Loucy (cell line): Measurements from ENCODE around the gene ATAT1.

Experiments used
- H2AFZ ChIP-seq: fragments of 200-600 bp; sonication (generic); 2 replicates; pipeline ENCODE4 v1.6.0; 2016; ENCODE audit warnings: antibody characterized with exemption, mild to moderate bottlenecking, low read length, moderate library complexity
- H3F3A ChIP-seq: fragments of 200-600 bp; 2 replicates; pipeline ENCODE4 v1.6.0; 2016; ENCODE audit warnings: antibody characterized with exemption, low read depth, mild to moderate bottlenecking
- H3K27me3 ChIP-seq: fragments of 200-600 bp; sonication (generic); 2 replicates; pipeline ENCODE4 v1.6.1; 2014; ENCODE audit warnings: low read length, mild to moderate bottlenecking; ENCODE audit not compliant: insufficient read depth, poor library complexity, severe bottlenecking
- H3K36me3 ChIP-seq: fragments of 200-600 bp; sonication (generic); 2 replicates; pipeline ENCODE4 v1.6.1; 2016; ENCODE audit warnings: low read length; ENCODE audit not compliant: insufficient read depth
- H3K4me1 ChIP-seq: fragments of 200-600 bp; sonication (generic); 2 replicates; pipeline ENCODE4 v1.5.1; 2014; ENCODE audit warnings: low read length, mild to moderate bottlenecking; ENCODE audit not compliant: insufficient read depth, poor library complexity, severe bottlenecking
- H3K4me2 ChIP-seq: fragments of 200-600 bp; sonication (generic); 2 replicates; pipeline ENCODE4 v1.6.0; 2014; ENCODE audit warnings: antibody characterized with exemption, low read length, low read depth, mild to moderate bottlenecking; ENCODE audit not compliant: poor library complexity, severe bottlenecking
- H3K4me3 ChIP-seq: fragments of 200-600 bp; sonication (generic); 2 replicates; pipeline ENCODE4 v1.5.1; 2014; ENCODE audit warnings: low read length, mild to moderate bottlenecking, mixed read lengths; ENCODE audit not compliant: poor library complexity, severe bottlenecking
- H3K79me2 ChIP-seq: fragments of 200-600 bp; sonication (generic); 2 replicates; pipeline ENCODE4 v1.6.1; 2014; ENCODE audit warnings: low read length; ENCODE audit not compliant: insufficient read depth
- H3K9ac ChIP-seq: fragments of 200-600 bp; sonication (generic); 2 replicates; pipeline ENCODE4 v1.6.0; 2014; ENCODE audit warnings: mild to moderate bottlenecking, low read depth, low read length, moderate library complexity; ENCODE audit not compliant: poor library complexity, severe bottlenecking
- H3K9me2 ChIP-seq: fragments of 200-600 bp; sonication (generic); replicated peaks from 2 replicates; pipeline ENCODE4 v1.6.1; 2016; ENCODE audit warnings: low read depth, low read length, mixed read lengths
- H3K9me3 ChIP-seq: fragments of 200-600 bp; sonication (generic); 2 replicates; pipeline ENCODE4 v1.6.1; 2014; ENCODE audit warnings: mild to moderate bottlenecking, antibody characterized with exemption, low read length, low read depth; ENCODE audit not compliant: insufficient read depth
- H4K20me1 ChIP-seq: fragments of 200-600 bp; sonication (generic); 2 replicates; pipeline ENCODE4 v1.6.0; 2014; ENCODE audit warnings: antibody characterized with exemption, low read length, mild to moderate bottlenecking; ENCODE audit not compliant: insufficient read depth, poor library complexity, severe bottlenecking
- CTCF ChIP-seq: fragments of 200-600 bp; sonication (generic); conservative IDR thresholded peaks from 2 replicates; pipeline ENCODE4 v1.5.1; 2014; ENCODE audit warnings: mild to moderate bottlenecking, antibody characterized with exemption, low read length
- EZH2phosphoT487 ChIP-seq: fragments of 200-600 bp; IDR thresholded peaks from 2 replicates; pipeline ENCODE4 v1.6.1; 2018; ENCODE audit warnings: antibody characterized with exemption, mild to moderate bottlenecking, moderate library complexity, borderline replicate concordance

ATAT1 gene

GRCh38 chr6:30683980-30684338 lies 57.3 kb downstream of the ATAT1 start:
- Histone ChIP-seq H3K4me2 (peak overlapping the region; percentile 97), H4K20me1 (peaks cover 49% of the 10 kb centered on the region), H3K27me3 (no peaks in the 10 kb centered on the region), H3K9ac (peak overlapping the region; percentile 96), H3K9me2 (no peaks in the 10 kb centered on the region), H3K9me3 (no peaks in the 10 kb centered on the region), H3K79me2 (peaks cover 95% of the 10 kb centered on the region), H3K36me3 (no peaks in the 10 kb centered on the region; the same call in 1 of the 2 replicates), H3K4me1 (peaks cover 57% of the 10 kb centered on the region), H3K4me3 (peak overlapping the region; percentile 97), H2AFZ (no peak overlapping the region), H3F3A (peaks cover 5% of the 10 kb centered on the region)
- TF ChIP-seq EZH2phosphoT487 (no peak), CTCF (no peak)

DNA sequence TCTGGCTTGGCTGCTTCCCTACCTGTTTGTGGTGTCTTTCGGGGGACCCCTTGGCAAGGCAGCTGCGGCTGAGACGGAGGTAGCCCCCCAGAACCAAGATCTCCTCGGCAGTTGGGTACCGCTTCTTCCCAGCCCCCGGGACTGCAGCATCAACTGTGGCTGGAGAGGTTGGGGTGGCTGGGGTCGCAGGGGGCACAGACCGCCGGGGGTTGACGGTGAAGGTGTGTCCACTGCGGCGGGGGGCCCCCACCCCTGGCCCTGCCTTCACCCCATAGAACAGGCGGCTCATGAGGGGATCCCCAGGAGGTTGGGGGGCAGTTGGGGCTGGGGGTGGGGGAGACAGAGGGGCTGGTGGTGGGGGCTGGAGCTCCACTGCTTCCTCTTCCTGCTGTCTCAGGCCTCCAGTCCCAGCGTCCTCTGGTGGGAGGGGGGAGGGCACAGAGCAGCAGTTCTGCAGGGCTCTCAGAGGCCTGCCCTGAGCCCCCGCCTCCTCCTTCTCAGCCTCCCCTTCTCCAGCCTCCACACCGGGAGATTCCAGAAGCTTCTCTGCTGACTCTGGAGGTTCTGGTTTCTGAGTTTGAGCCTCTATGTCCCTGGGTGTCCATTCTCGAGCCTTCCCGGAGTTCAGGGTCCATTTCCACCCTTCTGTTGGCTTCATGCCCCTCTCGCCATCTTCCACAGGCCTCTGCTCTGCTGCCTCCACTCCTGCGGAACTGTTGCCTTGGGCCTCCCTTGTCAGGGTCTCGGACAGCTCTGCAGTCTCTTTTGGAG lies 57.9 kb downstream of the ATAT1 start:
- no peak for TF ChIP-seq EZH2phosphoT487
- TF ChIP-seq CTCF, result no peak
- Histone ChIP-seq H4K20me1 (peaks cover 43% of the 10 kb centered on the region), H3K36me3 (no peaks in the 10 kb centered on the region; the same call in 1 of the 2 replicates), H3K9me3 (no peaks in the 10 kb centered on the region), H3K4me2 (peak overlapping the region; percentile 97), H3K4me1 (peaks cover 62% of the 10 kb centered on the region), H2AFZ (no peak overlapping the region), H3K79me2 (peaks cover 95% of the 10 kb centered on the region), H3K27me3 (no peaks in the 10 kb centered on the region), H3K9ac (peak overlapping the region; percentile 96), H3F3A (peaks cover 5% of the 10 kb centered on the region), H3K4me3 (peak overlapping the region; percentile 97), H3K9me2 (no peaks in the 10 kb centered on the region)

DNA sequence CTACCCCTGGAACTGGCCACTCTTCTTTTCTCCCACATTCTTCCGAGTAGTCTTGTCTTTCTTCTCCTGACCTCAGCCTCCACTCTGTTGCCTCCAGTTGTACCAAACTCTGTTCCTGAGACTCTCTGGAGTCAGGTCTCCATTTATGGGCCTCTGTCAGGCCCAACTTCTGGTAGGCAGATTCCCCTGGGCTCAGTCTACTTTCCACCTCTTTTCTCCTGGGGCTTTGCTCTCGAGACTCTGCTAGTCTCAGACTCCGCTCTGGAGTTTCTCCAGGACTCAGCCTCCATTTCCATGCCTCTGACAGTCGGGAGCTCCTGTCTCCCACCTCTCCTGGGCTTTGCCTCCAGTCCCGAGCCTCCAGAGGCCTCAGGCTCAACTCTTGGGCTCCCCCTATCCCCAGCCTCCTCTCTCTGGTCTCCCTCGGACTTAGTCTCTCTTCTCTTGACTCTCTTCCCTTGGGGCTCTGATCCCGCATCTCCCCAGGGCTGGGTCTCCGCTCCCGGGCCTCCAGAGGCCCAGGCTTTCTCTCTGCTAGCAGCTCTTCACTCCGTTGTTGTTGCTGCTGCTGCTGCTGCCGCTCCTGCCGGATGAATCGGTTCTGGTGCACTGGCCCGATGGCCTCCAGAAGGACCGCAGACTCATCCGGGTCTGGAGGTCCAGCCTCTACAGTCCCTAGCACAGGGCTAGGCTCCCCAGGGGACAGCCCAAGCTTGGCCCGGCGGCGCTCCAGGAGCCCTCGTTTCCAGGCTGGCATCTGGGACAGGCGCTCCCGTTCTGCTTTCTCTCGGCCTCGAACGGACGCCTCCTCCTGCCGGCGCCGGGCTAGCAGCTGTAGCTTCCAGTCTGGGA lies 58.7 kb downstream of the ATAT1 start:
- Histone ChIP-seq H3K27me3 (no peaks in the 10 kb centered on the region), H3K9me2 (no peaks in the 10 kb centered on the region), H3K9ac (peak overlapping the region; percentile 96), H3K4me1 (peaks cover 62% of the 10 kb centered on the region), H2AFZ (no peak overlapping the region), H3K79me2 (peaks cover 95% of the 10 kb centered on the region), H3K4me3 (peak overlapping the region; percentile 97), H3K9me3 (no peaks in the 10 kb centered on the region), H3K36me3 (no peaks in the 10 kb centered on the region; the same call in 1 of the 2 replicates), H3K4me2 (peak overlapping the region; percentile 97), H3F3A (peaks cover 5% of the 10 kb centered on the region), H4K20me1 (peaks cover 35% of the 10 kb centered on the region)
- TF ChIP-seq CTCF (peak; percentile 51), EZH2phosphoT487 (no peak)
